Measurements from ENCODE around the gene LRRIQ1.

The LRRIQ1 gene

GRCh38 chr12:85244561-85244960 is 208.4 kb downstream of the LRRIQ1 start:
- TF ChIP-seq, protein P1, sequence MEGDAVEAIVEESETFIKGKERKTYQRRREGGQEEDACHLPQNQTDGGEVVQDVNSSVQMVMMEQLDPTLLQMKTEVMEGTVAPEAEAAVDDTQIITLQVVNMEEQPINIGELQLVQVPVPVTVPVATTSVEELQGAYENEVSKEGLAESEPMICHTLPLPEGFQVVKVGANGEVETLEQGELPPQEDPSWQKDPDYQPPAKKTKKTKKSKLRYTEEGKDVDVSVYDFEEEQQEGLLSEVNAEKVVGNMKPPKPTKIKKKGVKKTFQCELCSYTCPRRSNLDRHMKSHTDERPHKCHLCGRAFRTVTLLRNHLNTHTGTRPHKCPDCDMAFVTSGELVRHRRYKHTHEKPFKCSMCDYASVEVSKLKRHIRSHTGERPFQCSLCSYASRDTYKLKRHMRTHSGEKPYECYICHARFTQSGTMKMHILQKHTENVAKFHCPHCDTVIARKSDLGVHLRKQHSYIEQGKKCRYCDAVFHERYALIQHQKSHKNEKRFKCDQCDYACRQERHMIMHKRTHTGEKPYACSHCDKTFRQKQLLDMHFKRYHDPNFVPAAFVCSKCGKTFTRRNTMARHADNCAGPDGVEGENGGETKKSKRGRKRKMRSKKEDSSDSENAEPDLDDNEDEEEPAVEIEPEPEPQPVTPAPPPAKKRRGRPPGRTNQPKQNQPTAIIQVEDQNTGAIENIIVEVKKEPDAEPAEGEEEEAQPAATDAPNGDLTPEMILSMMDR (IDR thresholded peaks at IDR 0.05; ENCODE audit: extremely low read depth, insufficient read depth, missing control alignments): no peak
- in situ Hi-C loops (cut with MboI; ENCODE audit: low pct_unique_long_range_greater_than_20kb, low sequenced_read_pairs, unreplicated experiment): no loop called here
- no peak for DNase-seq (ENCODE audit: low spot score)

GRCh38 chr12:85253853-85254252 is 217.7 kb downstream of the LRRIQ1 start:
- TF ChIP-seq, protein P1 (IDR thresholded peaks at IDR 0.05; ENCODE audit: extremely low read depth, insufficient read depth, missing control alignments): no peak
- no peak for DNase-seq (ENCODE audit: low spot score)
- in situ Hi-C loops (cut with MboI; ENCODE audit: low pct_unique_long_range_greater_than_20kb, low sequenced_read_pairs, unreplicated experiment): no loop called here

DNA sequence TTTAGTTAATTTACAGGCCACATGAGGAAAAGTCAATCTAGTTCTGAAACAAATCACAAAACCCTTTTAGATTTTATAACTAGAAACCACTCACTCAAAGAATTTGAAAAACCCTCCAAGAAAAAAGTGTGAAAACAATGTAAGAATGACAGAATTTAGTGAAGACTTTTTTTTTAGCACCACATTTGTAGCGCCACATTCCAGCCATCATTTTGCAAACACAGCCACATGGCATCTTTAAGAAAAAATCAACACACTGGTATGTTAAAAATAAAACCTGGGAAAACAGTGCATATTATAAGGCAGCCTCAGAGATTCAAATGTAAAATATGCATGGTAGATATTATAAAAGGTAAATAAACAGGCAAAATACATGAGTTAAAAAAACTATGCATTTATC is 221.5 kb downstream of the LRRIQ1 start:
- DNase-seq (ENCODE audit: low spot score): no peak
- in situ Hi-C loops (cut with MboI; ENCODE audit: low pct_unique_long_range_greater_than_20kb, low sequenced_read_pairs, unreplicated experiment): no loop called here
- TF ChIP-seq, protein P1 (IDR thresholded peaks at IDR 0.05; ENCODE audit: extremely low read depth, insufficient read depth, missing control alignments): no peak

DNA sequence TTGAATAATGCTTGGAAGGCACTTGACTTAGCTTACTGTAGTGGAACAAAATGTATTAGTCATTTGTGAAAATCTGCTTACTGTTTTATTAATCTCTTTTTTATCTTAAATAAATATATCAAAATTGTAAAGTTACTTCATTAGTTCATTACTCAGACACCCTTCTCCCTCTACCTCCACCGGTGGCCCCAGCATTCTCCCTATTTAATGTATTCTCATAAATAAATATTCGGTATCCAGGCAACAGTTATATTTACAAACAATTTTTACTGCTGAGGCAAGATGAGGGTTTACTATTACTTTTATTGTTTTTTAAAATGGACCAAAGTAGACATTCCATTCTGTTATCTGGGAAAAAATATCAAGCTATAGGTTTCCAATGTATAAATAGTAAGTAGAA is 224.3 kb downstream of the LRRIQ1 start:
- TF ChIP-seq, protein P1 (IDR thresholded peaks at IDR 0.05; ENCODE audit: extremely low read depth, insufficient read depth, missing control alignments): no peak
- in situ Hi-C loops (cut with MboI; ENCODE audit: low pct_unique_long_range_greater_than_20kb, low sequenced_read_pairs, unreplicated experiment): no loop called here
- no peak for DNase-seq (ENCODE audit: low spot score)

- TF ChIP-seq, protein P1 (IDR thresholded peaks at IDR 0.05; ENCODE audit: extremely low read depth, insufficient read depth, missing control alignments): no peak
- in situ Hi-C loops (cut with MboI; ENCODE audit: low pct_unique_long_range_greater_than_20kb, low sequenced_read_pairs, unreplicated experiment): no loop called here
- DNase-seq (ENCODE audit: low spot score): no peak
These were observed 224.7 kb downstream of the LRRIQ1 start for GRCh38 chr12:85260896-85261295.

DNA sequence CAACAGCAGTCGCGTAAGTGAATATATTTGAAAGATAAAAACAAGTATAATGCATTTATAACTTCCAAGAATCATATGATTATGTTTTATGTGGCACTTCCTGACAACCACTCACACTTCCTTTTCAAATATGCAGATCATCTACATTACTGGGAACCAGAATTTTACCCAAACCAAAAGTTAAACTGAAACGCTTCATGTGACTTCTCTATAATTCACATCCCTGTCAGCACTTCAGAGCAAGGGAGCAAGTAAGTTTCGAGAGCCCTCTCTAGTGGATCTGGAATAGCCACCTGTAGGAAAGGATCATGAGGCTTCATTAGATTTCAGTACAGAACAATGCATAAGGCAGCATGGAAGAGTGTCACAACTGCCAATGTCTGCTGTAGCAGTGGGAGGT is 230.2 kb downstream of the LRRIQ1 start:
- no peak for DNase-seq (ENCODE audit: low spot score)
- in situ Hi-C loops (cut with MboI; ENCODE audit: low pct_unique_long_range_greater_than_20kb, low sequenced_read_pairs, unreplicated experiment): no loop called here
- TF ChIP-seq, protein P1 (IDR thresholded peaks at IDR 0.05; ENCODE audit: extremely low read depth, insufficient read depth, missing control alignments): no peak

All from GM13977 (cell line).